ENCODE data around the gene ETFA. TPM values are rescaled to one million over a fixed set of nuclear protein-coding genes. Genes with fewer than 3 reads are reported as not detected.
A peak's percentile ranks its signal among the peaks of the same experiment; 100 is the strongest.

Gene ETFA
- total and polyA plus RNA-seq, 9 of the 15 experiments (the other 6 are each of a cell fraction or from before 2014, with no cell fraction given): 130 to 543 (median 232) TPM

DNA sequence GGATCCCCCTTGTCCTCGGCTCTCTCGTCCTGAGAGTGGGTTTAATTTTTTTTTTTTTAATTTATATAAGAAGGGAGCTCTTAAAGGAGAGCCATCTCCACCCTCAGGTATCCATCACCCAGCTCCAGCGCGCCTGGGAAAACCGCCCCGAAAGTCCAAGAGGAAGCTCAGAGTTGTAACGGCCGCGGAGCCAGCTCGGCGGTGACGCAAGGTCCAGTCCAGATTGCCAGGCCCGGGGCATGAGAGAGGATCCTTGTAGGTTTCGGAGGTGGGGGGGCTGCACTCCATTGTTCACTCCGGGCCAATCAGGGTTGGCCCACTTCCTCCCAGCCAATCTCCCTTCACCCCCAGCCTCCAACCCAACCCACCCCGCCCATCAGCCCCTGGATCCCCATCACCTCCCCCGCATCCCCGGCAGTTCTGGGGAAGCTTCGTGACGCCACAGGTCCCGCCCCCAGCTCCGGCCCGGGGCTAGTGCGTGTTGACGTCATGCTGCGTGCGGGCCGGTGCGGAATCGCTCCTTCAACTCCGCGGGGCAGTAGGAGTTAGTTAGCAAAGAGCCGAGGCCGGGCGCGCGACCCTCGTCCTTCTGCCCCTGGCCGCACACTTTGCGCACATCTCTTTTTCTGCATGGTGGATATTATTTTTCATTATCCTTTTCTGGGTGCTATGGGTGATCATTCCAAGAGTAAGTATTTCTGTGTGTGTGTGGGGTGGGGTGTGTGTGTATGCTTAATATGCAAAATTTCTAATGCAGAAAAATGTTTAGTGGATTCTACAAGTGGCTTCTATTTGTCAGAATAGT, 25.2 kb upstream of the ETFA start, which contains the start of gene ISL2 (continued):
- TF ChIP-seq, protein P1, sequence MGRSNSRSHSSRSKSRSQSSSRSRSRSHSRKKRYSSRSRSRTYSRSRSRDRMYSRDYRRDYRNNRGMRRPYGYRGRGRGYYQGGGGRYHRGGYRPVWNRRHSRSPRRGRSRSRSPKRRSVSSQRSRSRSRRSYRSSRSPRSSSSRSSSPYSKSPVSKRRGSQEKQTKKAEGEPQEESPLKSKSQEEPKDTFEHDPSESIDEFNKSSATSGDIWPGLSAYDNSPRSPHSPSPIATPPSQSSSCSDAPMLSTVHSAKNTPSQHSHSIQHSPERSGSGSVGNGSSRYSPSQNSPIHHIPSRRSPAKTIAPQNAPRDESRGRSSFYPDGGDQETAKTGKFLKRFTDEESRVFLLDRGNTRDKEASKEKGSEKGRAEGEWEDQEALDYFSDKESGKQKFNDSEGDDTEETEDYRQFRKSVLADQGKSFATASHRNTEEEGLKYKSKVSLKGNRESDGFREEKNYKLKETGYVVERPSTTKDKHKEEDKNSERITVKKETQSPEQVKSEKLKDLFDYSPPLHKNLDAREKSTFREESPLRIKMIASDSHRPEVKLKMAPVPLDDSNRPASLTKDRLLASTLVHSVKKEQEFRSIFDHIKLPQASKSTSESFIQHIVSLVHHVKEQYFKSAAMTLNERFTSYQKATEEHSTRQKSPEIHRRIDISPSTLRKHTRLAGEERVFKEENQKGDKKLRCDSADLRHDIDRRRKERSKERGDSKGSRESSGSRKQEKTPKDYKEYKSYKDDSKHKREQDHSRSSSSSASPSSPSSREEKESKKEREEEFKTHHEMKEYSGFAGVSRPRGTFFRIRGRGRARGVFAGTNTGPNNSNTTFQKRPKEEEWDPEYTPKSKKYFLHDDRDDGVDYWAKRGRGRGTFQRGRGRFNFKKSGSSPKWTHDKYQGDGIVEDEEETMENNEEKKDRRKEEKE (IDR thresholded peaks at IDR 0.05; ENCODE audit: borderline replicate concordance in 1 of 2, control insufficient read depth in 1 of 2, low read depth in 2 of 2, low read length in 1 of 2): no peak
- TF ChIP-seq KDM5B (IDR thresholded peaks at IDR 0.05; ENCODE audit: insufficient replicate concordance, low read depth, low read length) (peak; percentile 98), RUNX1 (IDR thresholded peaks at IDR 0.05; ENCODE audit: low read depth) (no peak), ETV6 (IDR thresholded peaks at IDR 0.05; ENCODE audit: borderline replicate concordance in 1 of 2, low read depth in 2 of 2, low read length in 1 of 2) (no peak), ETV6 (CRISPR knock-in tag; IDR thresholded peaks at IDR 0.05; ENCODE audit: borderline replicate concordance) (no peak), CAMTA2 (CRISPR knock-in tag; conservative IDR thresholded peaks at IDR 0.05) (no peak), NCOA1 (IDR thresholded peaks at IDR 0.05; ENCODE audit: low read depth) (peak; percentile 59; the same call in 1 of the 2 replicates), TCF7 (IDR thresholded peaks at IDR 0.05; ENCODE audit: borderline replicate concordance) (no peak), CTBP1 (IDR thresholded peaks at IDR 0.05; ENCODE audit: borderline replicate concordance) (peak; percentile 72), TAL1 (IDR thresholded peaks at IDR 0.05) (no peak), NFE2 (IDR thresholded peaks at IDR 0.05; ENCODE audit: low read depth) (no peak), KLF13 (tag; IDR thresholded peaks at IDR 0.05; ENCODE audit: borderline replicate concordance, low read depth) (no peak), MCM7 (IDR thresholded peaks at IDR 0.05) (no peak), ZNF282 (CRISPR knock-in tag; IDR thresholded peaks at IDR 0.05) (no peak), ARNT (IDR thresholded peaks at IDR 0.05) (no peak), MECOM (CRISPR knock-in tag; IDR thresholded peaks at IDR 0.05) (no peak)
- TF ChIP-seq, protein P2, sequence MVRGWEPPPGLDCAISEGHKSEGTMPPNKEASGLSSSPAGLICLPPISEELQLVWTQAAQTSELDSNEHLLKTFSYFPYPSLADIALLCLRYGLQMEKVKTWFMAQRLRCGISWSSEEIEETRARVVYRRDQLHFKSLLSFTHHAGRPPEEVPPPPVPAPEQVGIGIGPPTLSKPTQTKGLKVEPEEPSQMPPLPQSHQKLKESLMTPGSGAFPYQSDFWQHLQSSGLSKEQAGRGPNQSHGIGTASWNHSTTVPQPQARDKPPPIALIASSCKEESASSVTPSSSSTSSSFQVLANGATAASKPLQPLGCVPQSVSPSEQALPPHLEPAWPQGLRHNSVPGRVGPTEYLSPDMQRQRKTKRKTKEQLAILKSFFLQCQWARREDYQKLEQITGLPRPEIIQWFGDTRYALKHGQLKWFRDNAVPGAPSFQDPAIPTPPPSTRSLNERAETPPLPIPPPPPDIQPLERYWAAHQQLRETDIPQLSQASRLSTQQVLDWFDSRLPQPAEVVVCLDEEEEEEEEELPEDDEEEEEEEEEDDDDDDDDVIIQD (CRISPR knock-in tag; IDR thresholded peaks at IDR 0.05): no peak
- TF ChIP-seq, protein P3, sequence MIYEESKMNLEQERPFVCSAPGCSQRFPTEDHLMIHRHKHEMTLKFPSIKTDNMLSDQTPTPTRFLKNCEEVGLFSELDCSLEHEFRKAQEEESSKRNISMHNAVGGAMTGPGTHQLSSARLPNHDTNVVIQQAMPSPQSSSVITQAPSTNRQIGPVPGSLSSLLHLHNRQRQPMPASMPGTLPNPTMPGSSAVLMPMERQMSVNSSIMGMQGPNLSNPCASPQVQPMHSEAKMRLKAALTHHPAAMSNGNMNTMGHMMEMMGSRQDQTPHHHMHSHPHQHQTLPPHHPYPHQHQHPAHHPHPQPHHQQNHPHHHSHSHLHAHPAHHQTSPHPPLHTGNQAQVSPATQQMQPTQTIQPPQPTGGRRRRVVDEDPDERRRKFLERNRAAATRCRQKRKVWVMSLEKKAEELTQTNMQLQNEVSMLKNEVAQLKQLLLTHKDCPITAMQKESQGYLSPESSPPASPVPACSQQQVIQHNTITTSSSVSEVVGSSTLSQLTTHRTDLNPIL (CRISPR knock-in tag; IDR thresholded peaks at IDR 0.05): no peak
- TF ChIP-seq, protein P4, sequence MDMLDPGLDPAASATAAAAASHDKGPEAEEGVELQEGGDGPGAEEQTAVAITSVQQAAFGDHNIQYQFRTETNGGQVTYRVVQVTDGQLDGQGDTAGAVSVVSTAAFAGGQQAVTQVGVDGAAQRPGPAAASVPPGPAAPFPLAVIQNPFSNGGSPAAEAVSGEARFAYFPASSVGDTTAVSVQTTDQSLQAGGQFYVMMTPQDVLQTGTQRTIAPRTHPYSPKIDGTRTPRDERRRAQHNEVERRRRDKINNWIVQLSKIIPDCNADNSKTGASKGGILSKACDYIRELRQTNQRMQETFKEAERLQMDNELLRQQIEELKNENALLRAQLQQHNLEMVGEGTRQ (CRISPR knock-in tag; IDR thresholded peaks at IDR 0.05): no peak
- TF ChIP-seq, protein P5, sequence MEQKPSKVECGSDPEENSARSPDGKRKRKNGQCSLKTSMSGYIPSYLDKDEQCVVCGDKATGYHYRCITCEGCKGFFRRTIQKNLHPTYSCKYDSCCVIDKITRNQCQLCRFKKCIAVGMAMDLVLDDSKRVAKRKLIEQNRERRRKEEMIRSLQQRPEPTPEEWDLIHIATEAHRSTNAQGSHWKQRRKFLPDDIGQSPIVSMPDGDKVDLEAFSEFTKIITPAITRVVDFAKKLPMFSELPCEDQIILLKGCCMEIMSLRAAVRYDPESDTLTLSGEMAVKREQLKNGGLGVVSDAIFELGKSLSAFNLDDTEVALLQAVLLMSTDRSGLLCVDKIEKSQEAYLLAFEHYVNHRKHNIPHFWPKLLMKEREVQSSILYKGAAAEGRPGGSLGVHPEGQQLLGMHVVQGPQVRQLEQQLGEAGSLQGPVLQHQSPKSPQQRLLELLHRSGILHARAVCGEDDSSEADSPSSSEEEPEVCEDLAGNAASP (IDR thresholded peaks at IDR 0.05): no peak
